Muscle of arm (tissue), 12 donors: ENCODE results near the gene RAPGEF3. TPM values are rescaled to one million over a fixed set of nuclear protein-coding genes. Genes with fewer than 3 reads are reported as not detected.

Experiments
- DNase-seq: peaks from one replicate; pipeline ENCODE4 v3.0.0-alpha.2; 2013
- polyA plus RNA-seq, 12 donors: library from polyadenylated mRNA; unstranded; fragments of 120-200 nt; gene quantifications; one replicate each; pipeline ENCODE4 v1.2.1, GENCODE V29; 2013; ENCODE audit not compliant: insufficient read length in 12 of 12

RAPGEF3 gene
- polyA plus RNA-seq, 12 donors: 7.9 to 17.9 (median 11.0) TPM; not detected in 1

GRCh38 chr12:47757364-47757839, 1.3 kb downstream of the RAPGEF3 start:
- DNase-seq: no peak

- no peak for DNase-seq
These were observed 2.8 kb downstream of the RAPGEF3 start for GRCh38 chr12:47755655-47756562.

GRCh38 chr12:47754881-47755280, 3.8 kb downstream of the RAPGEF3 start:
- DNase-seq: no peak

GRCh38 chr12:47754126-47754525, 4.6 kb downstream of the RAPGEF3 start:
- DNase-seq: no peak

- DNase-seq: no peak
These were observed 5.4 kb downstream of the RAPGEF3 start for GRCh38 chr12:47753021-47754001.

GRCh38 chr12:47752552-47752951, 6.1 kb downstream of the RAPGEF3 start:
- DNase-seq: no peak

GRCh38 chr12:47752121-47752520, 6.6 kb downstream of the RAPGEF3 start:
- no peak for DNase-seq

- no peak for DNase-seq
These were observed 7.1 kb downstream of the RAPGEF3 start for GRCh38 chr12:47751561-47751960.

GRCh38 chr12:47750916-47751470, 7.7 kb downstream of the RAPGEF3 start:
- DNase-seq: no peak

GRCh38 chr12:47750229-47750798, 8.4 kb downstream of the RAPGEF3 start:
- DNase-seq: no peak

- no peak for DNase-seq
These were observed 9.8 kb downstream of the RAPGEF3 start for GRCh38 chr12:47748899-47749298.

- DNase-seq: no peak
These were observed 10.2 kb downstream of the RAPGEF3 start for GRCh38 chr12:47748507-47748828.

- DNase-seq: no peak
These were observed 10.8 kb downstream of the RAPGEF3 start for GRCh38 chr12:47747596-47748506.

- no peak for DNase-seq
These were observed 11.6 kb downstream of the RAPGEF3 start for GRCh38 chr12:47747126-47747525.

GRCh38 chr12:47746523-47746922, 12.2 kb downstream of the RAPGEF3 start:
- DNase-seq: no peak

- DNase-seq: no peak
These were observed 12.6 kb downstream of the RAPGEF3 start for GRCh38 chr12:47746073-47746472.

GRCh38 chr12:47745485-47746041, 13.1 kb downstream of the RAPGEF3 start:
- no peak for DNase-seq

- no peak for DNase-seq
These were observed 13.8 kb downstream of the RAPGEF3 start for GRCh38 chr12:47744778-47745436.

GRCh38 chr12:47744005-47744651, 14.6 kb downstream of the RAPGEF3 start:
- no peak for DNase-seq
